ENCODE results near the gene ZBED6.

ZBED6 gene

DNA sequence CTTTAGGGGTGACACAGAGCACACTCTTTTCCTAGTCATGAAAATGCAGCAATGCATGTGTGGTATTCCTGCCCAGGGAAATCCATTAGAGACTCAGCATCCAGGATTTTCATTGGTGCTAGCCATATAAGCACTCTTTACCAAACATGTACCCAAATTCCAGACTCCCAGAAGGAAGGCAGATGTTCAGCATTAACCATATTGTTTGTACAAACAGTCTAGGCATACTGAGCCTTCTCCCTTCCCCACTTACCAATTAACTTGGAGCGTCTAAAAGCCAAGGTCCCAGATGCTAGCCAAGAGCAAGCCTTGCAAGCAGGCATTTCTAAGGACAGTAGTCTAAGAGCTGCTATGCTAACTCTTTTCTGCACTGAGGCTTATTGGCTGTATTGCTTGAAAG is 27.9 kb downstream of the ZBED6 start:
- no peaks in the 10 kb centered on the region for H3K27me3 ChIP-seq (ENCODE audit: control insufficient read depth, low read length)
- no peak overlapping the region for H3K4me2 ChIP-seq (ENCODE audit: low read length)
- no peaks in the 10 kb centered on the region for H3K9me3 ChIP-seq (ENCODE audit: control insufficient read depth, insufficient read depth, low read length)
- H3K9me2 ChIP-seq (replicated peaks; ENCODE audit: control insufficient read depth, low read length) = no peaks in the 10 kb centered on the region
- H3K27ac ChIP-seq (ENCODE audit: low read depth, low read length) = no peak overlapping the region
- no peaks in the 10 kb centered on the region for H4K20me1 ChIP-seq (ENCODE audit: control insufficient read depth, insufficient read depth, low read depth, low read length)
- peaks cover 40% of the 10 kb centered on the region for H3K79me2 ChIP-seq (ENCODE audit: control insufficient read depth, low read length)
- H3F3A ChIP-seq (ENCODE audit: control insufficient read depth, insufficient read depth) = no peaks in the 10 kb centered on the region; the same call in 1 of the 2 replicates
- TF ChIP-seq, protein P1, sequence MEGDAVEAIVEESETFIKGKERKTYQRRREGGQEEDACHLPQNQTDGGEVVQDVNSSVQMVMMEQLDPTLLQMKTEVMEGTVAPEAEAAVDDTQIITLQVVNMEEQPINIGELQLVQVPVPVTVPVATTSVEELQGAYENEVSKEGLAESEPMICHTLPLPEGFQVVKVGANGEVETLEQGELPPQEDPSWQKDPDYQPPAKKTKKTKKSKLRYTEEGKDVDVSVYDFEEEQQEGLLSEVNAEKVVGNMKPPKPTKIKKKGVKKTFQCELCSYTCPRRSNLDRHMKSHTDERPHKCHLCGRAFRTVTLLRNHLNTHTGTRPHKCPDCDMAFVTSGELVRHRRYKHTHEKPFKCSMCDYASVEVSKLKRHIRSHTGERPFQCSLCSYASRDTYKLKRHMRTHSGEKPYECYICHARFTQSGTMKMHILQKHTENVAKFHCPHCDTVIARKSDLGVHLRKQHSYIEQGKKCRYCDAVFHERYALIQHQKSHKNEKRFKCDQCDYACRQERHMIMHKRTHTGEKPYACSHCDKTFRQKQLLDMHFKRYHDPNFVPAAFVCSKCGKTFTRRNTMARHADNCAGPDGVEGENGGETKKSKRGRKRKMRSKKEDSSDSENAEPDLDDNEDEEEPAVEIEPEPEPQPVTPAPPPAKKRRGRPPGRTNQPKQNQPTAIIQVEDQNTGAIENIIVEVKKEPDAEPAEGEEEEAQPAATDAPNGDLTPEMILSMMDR (IDR thresholded peaks at IDR 0.05; ENCODE audit: low read depth, low read length, poor library complexity, severe bottlenecking) = no peak
- no peak for TF ChIP-seq EZH2phosphoT487 (IDR thresholded peaks at IDR 0.05; ENCODE audit: borderline replicate concordance, low read length)
- peaks cover 78% of the 10 kb centered on the region for H3K36me3 ChIP-seq (ENCODE audit: control insufficient read depth, low read length)
- no peaks in the 10 kb centered on the region for H3K4me1 ChIP-seq (ENCODE audit: control insufficient read depth, low read length)
- no peak overlapping the region for H3K4me3 ChIP-seq (ENCODE audit: low read length)

DNA sequence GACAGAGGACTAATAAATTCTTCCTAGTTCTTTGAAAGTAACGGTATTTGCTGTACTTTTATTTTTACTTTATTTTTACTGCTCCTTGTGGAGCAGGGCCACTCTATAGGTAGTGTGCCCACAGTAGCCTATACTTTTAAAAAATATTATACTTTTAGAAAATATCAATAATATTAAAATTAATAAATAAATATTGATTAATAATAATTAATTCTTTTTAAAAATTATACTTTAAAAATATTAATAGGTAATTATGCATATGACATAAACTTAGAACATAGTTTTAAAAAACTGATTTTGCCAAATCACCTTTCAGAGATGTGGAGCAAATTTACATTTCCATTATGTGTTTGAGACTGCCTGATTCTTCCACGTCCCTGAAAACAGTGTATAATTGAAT is 30.8 kb downstream of the ZBED6 start:
- Histone ChIP-seq H3K4me1 (ENCODE audit: control insufficient read depth, low read length) (no peaks in the 10 kb centered on the region), H3K27me3 (ENCODE audit: control insufficient read depth, low read length) (no peaks in the 10 kb centered on the region), H3K27ac (ENCODE audit: low read depth, low read length) (no peak overlapping the region), H3F3A (ENCODE audit: control insufficient read depth, insufficient read depth) (no peaks in the 10 kb centered on the region; the same call in 1 of the 2 replicates), H3K79me2 (ENCODE audit: control insufficient read depth, low read length) (peaks cover 36% of the 10 kb centered on the region), H3K9me3 (ENCODE audit: control insufficient read depth, insufficient read depth, low read length) (no peaks in the 10 kb centered on the region), H3K9me2 (replicated peaks; ENCODE audit: control insufficient read depth, low read length) (no peaks in the 10 kb centered on the region), H4K20me1 (ENCODE audit: control insufficient read depth, insufficient read depth, low read depth, low read length) (no peaks in the 10 kb centered on the region), H3K36me3 (ENCODE audit: control insufficient read depth, low read length) (peaks cover 86% of the 10 kb centered on the region), H3K4me3 (ENCODE audit: low read length) (no peak overlapping the region), H3K4me2 (ENCODE audit: low read length) (no peak overlapping the region)
- TF ChIP-seq, protein P1 (IDR thresholded peaks at IDR 0.05; ENCODE audit: low read depth, low read length, poor library complexity, severe bottlenecking) = no peak
- no peak for TF ChIP-seq EZH2phosphoT487 (IDR thresholded peaks at IDR 0.05; ENCODE audit: borderline replicate concordance, low read length)

DNA sequence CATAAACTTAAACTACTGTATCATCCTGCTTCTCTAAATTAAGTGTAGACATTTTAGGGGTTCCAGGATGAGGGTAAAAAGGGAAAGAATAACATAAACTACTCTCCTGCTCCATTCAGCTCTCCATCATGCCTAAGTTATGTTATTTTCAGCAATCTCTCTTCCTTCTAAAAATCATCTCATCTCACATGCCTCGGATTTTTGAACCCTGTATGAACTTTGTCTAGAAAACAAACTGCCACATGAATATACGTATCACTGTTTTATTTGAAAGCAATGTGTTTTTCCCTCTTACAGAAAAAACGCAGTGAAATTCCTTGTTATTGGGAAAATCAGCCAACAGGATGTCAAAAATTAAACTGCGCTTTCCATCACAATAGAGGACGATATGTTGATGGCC is 32.6 kb downstream of the ZBED6 start:
- peaks cover 22% of the 10 kb centered on the region for H3K79me2 ChIP-seq (ENCODE audit: control insufficient read depth, low read length)
- H3K27me3 ChIP-seq (ENCODE audit: control insufficient read depth, low read length) = no peaks in the 10 kb centered on the region
- no peak overlapping the region for H3K4me2 ChIP-seq (ENCODE audit: low read length)
- H3K4me1 ChIP-seq (ENCODE audit: control insufficient read depth, low read length) = no peaks in the 10 kb centered on the region
- no peaks in the 10 kb centered on the region for H3K9me3 ChIP-seq (ENCODE audit: control insufficient read depth, insufficient read depth, low read length)
- H3K9me2 ChIP-seq (replicated peaks; ENCODE audit: control insufficient read depth, low read length) = no peaks in the 10 kb centered on the region
- no peak overlapping the region for H3K4me3 ChIP-seq (ENCODE audit: low read length)
- H3K36me3 ChIP-seq (ENCODE audit: control insufficient read depth, low read length) = peaks cover 81% of the 10 kb centered on the region
- H3K27ac ChIP-seq (ENCODE audit: low read depth, low read length) = no peak overlapping the region
- H4K20me1 ChIP-seq (ENCODE audit: control insufficient read depth, insufficient read depth, low read depth, low read length) = no peaks in the 10 kb centered on the region
- TF ChIP-seq, protein P1 (IDR thresholded peaks at IDR 0.05; ENCODE audit: low read depth, low read length, poor library complexity, severe bottlenecking) = no peak
- no peak for TF ChIP-seq EZH2phosphoT487 (IDR thresholded peaks at IDR 0.05; ENCODE audit: borderline replicate concordance, low read length)
- no peaks in the 10 kb centered on the region; the same call in 1 of the 2 replicates for H3F3A ChIP-seq (ENCODE audit: control insufficient read depth, insufficient read depth)
